HEK293T (cell line): Measurements from ENCODE around the gene ECI1.
"Not testable (repeated sequence)": the region's sequence is repeated elsewhere in the genome, so short reads cannot be mapped to it uniquely, and the experiment has no call there.

Source experiments
- CTCF ChIA-PET: fragments of 350-600 bp; formaldehyde crosslinking; extraction: SDS; loops from one replicate; lab custom pipeline; 2021; ENCODE audit warnings: antibody characterized with exemption, inconsistent platforms; lab: Yijun Ruan, JAX
- POLR2A ChIA-PET: fragments of 350-600 bp; formaldehyde crosslinking; extraction: SDS; loops from one replicate; lab custom pipeline; 2020; ENCODE audit warnings: antibody characterized with exemption, inconsistent platforms; lab: Yijun Ruan, JAX
- DNase-seq: peaks from one replicate; pipeline ENCODE4 v3.0.0; 2012; ENCODE audit warnings: mixed read lengths; ENCODE audit errors: extremely low spot score
- ARNT ChIP-seq: fragments of 450-650 bp; IDR thresholded peaks from 2 replicates; pipeline ENCODE4 v1.6.1; 2017; ENCODE audit warnings: mild to moderate bottlenecking
- BHLHE40 ChIP-seq: fragments of 450-650 bp; IDR thresholded peaks from 2 replicates; pipeline ENCODE4 v1.6.1; 2016; ENCODE audit warnings: mild to moderate bottlenecking, moderate library complexity, borderline replicate concordance
- CTBP1 ChIP-seq: fragments of 450-650 bp; IDR thresholded peaks from 2 replicates; pipeline ENCODE4 v1.6.1; 2016; ENCODE audit warnings: borderline replicate concordance
- ELF4 ChIP-seq: fragments of 450-650 bp; IDR thresholded peaks from 2 replicates; pipeline ENCODE4 v1.6.1; 2017; ENCODE audit warnings: antibody characterized with exemption
- FOXA1 ChIP-seq: fragments of 450-650 bp; IDR thresholded peaks from 2 replicates; pipeline ENCODE4 v1.6.1; 2016; ENCODE audit warnings: mild to moderate bottlenecking
- FOXK2 ChIP-seq: fragments of 450-650 bp; IDR thresholded peaks from 2 replicates; pipeline ENCODE4 v1.6.1; 2016; ENCODE audit warnings: mild to moderate bottlenecking
- HDGF ChIP-seq: fragments of 450-650 bp; IDR thresholded peaks from 2 replicates; pipeline ENCODE4 v1.6.1; 2017; ENCODE audit warnings: antibody characterized with exemption, borderline replicate concordance
- L3MBTL2 ChIP-seq: fragments of 450-650 bp; conservative IDR thresholded peaks from 2 replicates; pipeline ENCODE4 v1.6.1; 2016; ENCODE audit warnings: mild to moderate bottlenecking
- LEF1 ChIP-seq: fragments of 450-650 bp; IDR thresholded peaks from 2 replicates; pipeline ENCODE4 v1.6.1; 2017; ENCODE audit warnings: mild to moderate bottlenecking, borderline replicate concordance
- NFRKB ChIP-seq: fragments of 450-650 bp; IDR thresholded peaks from 2 replicates; pipeline ENCODE4 v1.6.1; 2016; ENCODE audit warnings: mild to moderate bottlenecking, moderate library complexity
- PKNOX1 ChIP-seq: fragments of 450-650 bp; IDR thresholded peaks from 2 replicates; pipeline ENCODE4 v1.6.1; 2016
- SP1 ChIP-seq: fragments of 450-650 bp; IDR thresholded peaks from 2 replicates; pipeline ENCODE4 v1.6.1; 2017
- SUZ12 ChIP-seq: fragments of 450-650 bp; IDR thresholded peaks from 2 replicates; pipeline ENCODE4 v1.6.1; 2016; ENCODE audit warnings: mild to moderate bottlenecking
- ZNF384 ChIP-seq: fragments of 450-650 bp; IDR thresholded peaks from 2 replicates; pipeline ENCODE4 v1.6.1; 2016

Gene ECI1

GRCh38 chr16:2273484-2273883 is 22.1 kb upstream of the ECI1 start:
- ChIA-PET POLR2A (no interaction called here), CTCF (no interaction called here)
- no peak for DNase-seq
- TF ChIP-seq LEF1 (no peak), FOXK2 (no peak), FOXA1 (no peak), SUZ12 (no peak), PKNOX1 (no peak), BHLHE40 (no peak), NFRKB (no peak), HDGF (no peak), ELF4 (no peak), SP1 (no peak), L3MBTL2 (no peak)

- ChIA-PET CTCF (no interaction called here), POLR2A (no interaction called here)
- no peak for DNase-seq
- TF ChIP-seq CTBP1: no peak
- no peak for TF ChIP-seq NFRKB
- TF ChIP-seq L3MBTL2: no peak
- no peak for TF ChIP-seq ELF4
- no peak for TF ChIP-seq FOXK2
- no peak for TF ChIP-seq ARNT
- no peak for TF ChIP-seq BHLHE40
- TF ChIP-seq PKNOX1: no peak
- TF ChIP-seq ZNF384: no peak
- TF ChIP-seq SP1: no peak
- TF ChIP-seq LEF1: no peak
- TF ChIP-seq FOXA1: no peak
Observed at GRCh38 chr16:2271848-2272461, 20.6 kb upstream of the ECI1 start.

GRCh38 chr16:2270588-2271470 is 19.4 kb upstream of the ECI1 start:
- no peak for DNase-seq
- CTCF ChIA-PET: no interaction called here
- POLR2A ChIA-PET: interaction anchor here (1.0 to 2.2 kb wide), 4 partner anchors 8 to 189 kb away, joined by 3 to 12 read pairs (median 4); partner anchors contain the start of genes ECI1 and TEDC2
- TF ChIP-seq FOXK2 (no peak), PKNOX1 (no peak), LEF1 (no peak), ARNT (no peak), FOXA1 (no peak)

GRCh38 chr16:2270070-2270462 is 18.7 kb upstream of the ECI1 start:
- ChIA-PET CTCF (no interaction called here), POLR2A (interaction anchor here (1.0 to 2.2 kb wide), 4 partner anchors 9 to 190 kb away, joined by 3 to 12 read pairs (median 6); partner anchors contain the start of genes ECI1 and TEDC2)
- TF ChIP-seq L3MBTL2: no peak
- no peak for DNase-seq

GRCh38 chr16:2267913-2268666 is 16.7 kb upstream of the ECI1 start, which contains the start of gene RNPS1:
RNPS1 (minus strand) TSS chr16:2268126; CDS start chr16:2264643, 3,483 bp downstream.
- POLR2A ChIA-PET: interaction anchor here (0.7 to 2.1 kb wide), 5 partner anchors 11 to 159 kb away, joined by 3 to 18 read pairs (median 5); partner anchors contain the start of gene ECI1

GRCh38 chr16:2267505-2267912 is 16.1 kb upstream of the ECI1 start:
- DNase-seq, POLR2A ChIA-PET, CTCF ChIA-PET: not testable (repeated sequence)

More at GRCh38 chr16:2267913-2268666, 16.7 kb upstream of the ECI1 start, which contains the start of gene RNPS1:
- CTCF ChIA-PET: interaction anchor here (1.1 kb wide), 1 partner anchor 11 kb away, joined by 9 read pairs; no protein-coding TSS in a partner anchor
- peak; percentile 97 for DNase-seq
- TF ChIP-seq L3MBTL2 (peak; percentile 84), FOXK2 (no peak), ELF4 (peak; percentile 91)

- CTCF ChIA-PET, DNase-seq: not testable (repeated sequence)
- POLR2A ChIA-PET: interaction anchor here (0.7 to 1.1 kb wide), 2 partner anchors 9 to 15 kb away, joined by 3 to 7 read pairs; partner anchors contain the start of gene ECI1
Observed at GRCh38 chr16:2266887-2267286, 15.5 kb upstream of the ECI1 start.

GRCh38 chr16:2263026-2263425 is 11.6 kb upstream of the ECI1 start:
- POLR2A ChIA-PET: interaction anchor here (1.1 to 1.7 kb wide), 2 partner anchors 11 to 108 kb away, joined by 5 to 13 read pairs; partner anchors contain the start of genes ECI1 and TRAF7
- DNase-seq: not testable (repeated sequence)
- CTCF ChIA-PET: interaction anchor here (1.4 kb wide), 1 partner anchor 11 kb away, joined by 5 read pairs; no protein-coding TSS in a partner anchor
